ENCODE measurements around the gene MYO1B. TPM values are rescaled to one million over a fixed set of nuclear protein-coding genes. Genes with fewer than 3 reads are reported as not detected.

Gene MYO1B
- total RNA-seq, 1 experiment from 2014 or later, result 80.3 TPM

GRCh38 chr2:191308026-191308425, 62.8 kb downstream of the MYO1B start:
- Mint-ChIP-seq H3K4me3 (ENCODE audit: unreplicated experiment) (no peak overlapping the region), H3K36me3 (ENCODE audit: insufficient read depth, unreplicated experiment) (peaks cover 6% of the 10 kb centered on the region), H3K4me1 (ENCODE audit: low read depth, unreplicated experiment) (peaks cover 24% of the 10 kb centered on the region), H3K9me3 (ENCODE audit: unreplicated experiment) (no peaks in the 10 kb centered on the region), H3K27ac (ENCODE audit: unreplicated experiment) (no peak overlapping the region), H3K27me3 (ENCODE audit: insufficient read depth, unreplicated experiment) (no peaks in the 10 kb centered on the region)
- H3K4me1 ChIP-seq, result peaks cover 31% of the 10 kb centered on the region
- no peak overlapping the region for H3K4me3 ChIP-seq (ENCODE audit: low read depth, low read length)
- no peaks in the 10 kb centered on the region for H3K27me3 ChIP-seq (replicated peaks; ENCODE audit: control insufficient read depth, insufficient read depth, low read length)
- no TSS peak for BruUV-seq (replicated peaks)
- POLR2A ChIA-PET, result no interaction called here
- CTCF ChIA-PET, result no interaction called here
- intact Hi-C loops (cut with micrococcal nuclease; ENCODE audit: unreplicated experiment), result no loop called here
- H3K9me3 ChIP-seq, result no peaks in the 10 kb centered on the region
- TF ChIP-seq CTCF (IDR thresholded peaks at IDR 0.05; ENCODE audit: insufficient read depth in 1 of 2, low read depth in 1 of 2, low read length in 1 of 2, severe bottlenecking in 1 of 2, unreplicated experiment in 1 of 2), result no peak
- no peak for DNase-seq
- H3K36me3 ChIP-seq (ENCODE audit: control insufficient read depth, insufficient read depth, low read length), result no peaks in the 10 kb centered on the region

- no peaks in the 10 kb centered on the region for H3K9me3 ChIP-seq
- DNase-seq, result no peak
- H3K4me3 ChIP-seq (ENCODE audit: low read depth, low read length), result no peak overlapping the region
- ChIA-PET POLR2A (no interaction called here), CTCF (no interaction called here)
- no peak for TF ChIP-seq CTCF (IDR thresholded peaks at IDR 0.05; ENCODE audit: insufficient read depth in 1 of 2, low read depth in 1 of 2, low read length in 1 of 2, severe bottlenecking in 1 of 2, unreplicated experiment in 1 of 2)
- intact Hi-C loops (cut with micrococcal nuclease; ENCODE audit: unreplicated experiment), result no loop called here
- no peaks in the 10 kb centered on the region for H3K27me3 ChIP-seq (replicated peaks; ENCODE audit: control insufficient read depth, insufficient read depth, low read length)
- peaks cover under 1% of the 10 kb centered on the region for H3K36me3 Mint-ChIP-seq (ENCODE audit: insufficient read depth, unreplicated experiment)
- H3K4me1 ChIP-seq, result peaks cover 18% of the 10 kb centered on the region
- no peaks in the 10 kb centered on the region for H3K9me3 Mint-ChIP-seq (ENCODE audit: unreplicated experiment)
- no peak overlapping the region for H3K4me3 Mint-ChIP-seq (ENCODE audit: unreplicated experiment)
- H3K27ac Mint-ChIP-seq (ENCODE audit: unreplicated experiment), result no peak overlapping the region
- peaks cover 13% of the 10 kb centered on the region for H3K4me1 Mint-ChIP-seq (ENCODE audit: low read depth, unreplicated experiment)
- no TSS peak for BruUV-seq (replicated peaks)
- H3K27me3 Mint-ChIP-seq (ENCODE audit: insufficient read depth, unreplicated experiment), result no peaks in the 10 kb centered on the region
- no peaks in the 10 kb centered on the region for H3K36me3 ChIP-seq (ENCODE audit: control insufficient read depth, insufficient read depth, low read length)
Observed at GRCh38 chr2:191311156-191311555, 66.0 kb downstream of the MYO1B start.

- no peaks in the 10 kb centered on the region for H3K27me3 ChIP-seq (replicated peaks; ENCODE audit: control insufficient read depth, insufficient read depth, low read length)
- Mint-ChIP-seq H3K9me3 (ENCODE audit: unreplicated experiment) (no peaks in the 10 kb centered on the region), H3K36me3 (ENCODE audit: insufficient read depth, unreplicated experiment) (no peaks in the 10 kb centered on the region), H3K4me1 (ENCODE audit: low read depth, unreplicated experiment) (peaks cover 9% of the 10 kb centered on the region), H3K27me3 (ENCODE audit: insufficient read depth, unreplicated experiment) (no peaks in the 10 kb centered on the region), H3K27ac (ENCODE audit: unreplicated experiment) (no peak overlapping the region), H3K4me3 (ENCODE audit: unreplicated experiment) (no peak overlapping the region)
- H3K4me1 ChIP-seq, result peaks cover 22% of the 10 kb centered on the region
- no peaks in the 10 kb centered on the region for H3K36me3 ChIP-seq (ENCODE audit: control insufficient read depth, insufficient read depth, low read length)
- no peak overlapping the region for H3K4me3 ChIP-seq (ENCODE audit: low read depth, low read length)
- CTCF ChIA-PET, result no interaction called here
- no peak for TF ChIP-seq CTCF (IDR thresholded peaks at IDR 0.05; ENCODE audit: insufficient read depth in 1 of 2, low read depth in 1 of 2, low read length in 1 of 2, severe bottlenecking in 1 of 2, unreplicated experiment in 1 of 2)
- BruUV-seq (replicated peaks), result no TSS peak
- H3K9me3 ChIP-seq, result no peaks in the 10 kb centered on the region
- DNase-seq, result no peak
- POLR2A ChIA-PET, result no interaction called here
- intact Hi-C loops (cut with micrococcal nuclease; ENCODE audit: unreplicated experiment), result no loop called here
Observed at GRCh38 chr2:191311627-191312026, 66.4 kb downstream of the MYO1B start.
